H1 (cell line): ENCODE measurements around the gene PSD. TPM values are rescaled to one million over a fixed set of nuclear protein-coding genes. Genes with fewer than 3 reads are reported as not detected.

Experiments
- CTCF ChIA-PET: fragments of 300-600 bp; sonication (Branson Sonifier 250); formaldehyde crosslinking; loops from one replicate; lab custom pipeline; 2021; ENCODE audit not compliant: partially characterized antibody; lab: Charles Lee
- POLR2A ChIA-PET: fragments of 300-600 bp; sonication (Branson Sonifier 250); formaldehyde crosslinking; loops from one replicate; lab custom pipeline; 2021; ENCODE audit warnings: inconsistent platforms; ENCODE audit not compliant: partially characterized antibody; lab: Charles Lee
- DNase-seq, 2 experiments: peaks; one replicate each; pipeline versions ENCODE4 v3.0.0 to v3.0.0-alpha.2; 2010 to 2022; ENCODE audit warnings: low spot score in 2 of 2, low read depth in 1 of 2, mixed read lengths in 1 of 2
- FAIRE-seq: peaks from 2 replicates; lab custom pipeline; 2011; peaks lifted over from hg19 to GRCh38; lab: Jason Lieb, UNC
- H2AFZ ChIP-seq: 2 replicates; pipeline ENCODE4 v1.8.1; 2012; ENCODE audit warnings: low read length, inconsistent platforms
- H2AK5ac ChIP-seq: 2 replicates; pipeline ENCODE4 v1.6.1; 2013; ENCODE audit warnings: low read depth, low read length
- H2BK120ac ChIP-seq: replicated peaks from 2 replicates; pipeline ENCODE3; 2013; ENCODE audit warnings: low read depth, low read length, inconsistent platforms
- H2BK12ac ChIP-seq: 2 replicates; pipeline ENCODE4 v1.6.1; 2013; ENCODE audit warnings: low read depth, low read length
- H2BK15ac ChIP-seq: 2 replicates; pipeline ENCODE4 v1.6.1; 2013; ENCODE audit warnings: low read length
- H2BK20ac ChIP-seq: 2 replicates; pipeline ENCODE4 v1.6.1; 2013; ENCODE audit warnings: low read length
- H2BK5ac ChIP-seq: 2 replicates; pipeline ENCODE4 v1.6.1; 2013; ENCODE audit warnings: low read depth, low read length
- H3K14ac ChIP-seq: 2 replicates; pipeline ENCODE4 v1.6.1; 2013; ENCODE audit warnings: inconsistent platforms; ENCODE audit not compliant: insufficient read length
- H3K18ac ChIP-seq: 2 replicates; pipeline ENCODE4 v1.6.1; 2013; ENCODE audit warnings: low read length; ENCODE audit errors: extremely low read depth
- H3K23ac ChIP-seq: 2 replicates; pipeline ENCODE4 v1.6.1; 2013; ENCODE audit warnings: inconsistent platforms; ENCODE audit not compliant: insufficient read length
- H3K23me2 ChIP-seq: 2 replicates; pipeline ENCODE4 v1.6.1; 2013; ENCODE audit warnings: low read depth, low read length
- H3K27ac ChIP-seq: 2 replicates; pipeline ENCODE4 v1.6.1; 2011; ENCODE audit warnings: low read depth, low read length, inconsistent platforms
- H3K27me3 ChIP-seq, 4 experiments: replicated peaks in 1 of 4; 1 replicate in 1 of 4; 2 replicates in 3 of 4; pipeline versions ENCODE4 v1.6.1 to v1.8.1; 2011 to 2013; ENCODE audit warnings: low read length in 3 of 4, mild to moderate bottlenecking in 3 of 4, inconsistent platforms in 2 of 4, mixed read lengths in 2 of 4, moderate library complexity in 1 of 4; ENCODE audit not compliant: control insufficient read depth in 3 of 4, insufficient read depth in 3 of 4; ENCODE audit errors: extremely low read depth in 1 of 4
- H3K36me3 ChIP-seq, 4 experiments: 2 replicates each; pipeline versions ENCODE4 v1.6.1 to v1.8.1; 2011 to 2013; ENCODE audit warnings: mild to moderate bottlenecking in 4 of 4, low read length in 3 of 4, moderate library complexity in 2 of 4, control low read depth in 1 of 4, inconsistent platforms in 1 of 4; ENCODE audit not compliant: insufficient read depth in 4 of 4, control insufficient read depth in 2 of 4
- H3K4ac ChIP-seq: replicated peaks from 2 replicates; pipeline ENCODE3; 2013; ENCODE audit warnings: low read length, low read depth, mixed read lengths, inconsistent platforms; ENCODE audit not compliant: insufficient read length
- H3K4me1 ChIP-seq, 4 experiments: replicated peaks in 1 of 4; 1 replicate in 1 of 4; 2 replicates in 3 of 4; pipeline versions ENCODE4 v1.6.1 to v1.8.1; 2011 to 2013; ENCODE audit warnings: low read length in 3 of 4, inconsistent platforms in 2 of 4, mixed read lengths in 1 of 4; ENCODE audit not compliant: insufficient read depth in 4 of 4, control insufficient read depth in 3 of 4
- H3K4me2 ChIP-seq, 2 experiments: 2 replicates each; pipeline versions ENCODE4 v1.6.1 to v1.8.1; 2011 to 2013; ENCODE audit warnings: low read depth in 2 of 2, low read length in 2 of 2, control low read depth in 1 of 2, inconsistent platforms in 1 of 2, mild to moderate bottlenecking in 1 of 2; ENCODE audit not compliant: insufficient read depth in 1 of 2
- H3K4me3 ChIP-seq, 4 experiments: fragments of 200-600, 300-600 bp in 1 of 4; sonication (generic), shearing (Covaris generic), sonication (Bioruptor Twin) in 1 of 4; 2 replicates each; pipeline versions ENCODE4 v1.5.1 to v1.8.1; 2011 to 2016; ENCODE audit warnings: low read length in 4 of 4, low read depth in 3 of 4, control low read depth in 2 of 4, inconsistent platforms in 2 of 4, mild to moderate bottlenecking in 2 of 4, mixed read lengths in 1 of 4, moderate library complexity in 1 of 4; ENCODE audit not compliant: insufficient read depth in 2 of 4; ENCODE audit errors: extremely low read depth in 1 of 4
- H3K56ac ChIP-seq: replicated peaks from 2 replicates; pipeline ENCODE3; 2013; ENCODE audit warnings: low read depth, mild to moderate bottlenecking, mixed read lengths, low read length, inconsistent platforms; ENCODE audit not compliant: insufficient read length
- H3K79me1 ChIP-seq: 2 replicates; pipeline ENCODE4 v1.6.1; 2013; ENCODE audit warnings: low read depth, low read length, control low read depth
- H3K79me2 ChIP-seq, 2 experiments: 2 replicates each; pipeline versions ENCODE4 v1.6.1 to v1.8.1; 2012 to 2013; ENCODE audit warnings: low read length in 2 of 2, mild to moderate bottlenecking in 2 of 2, inconsistent platforms in 1 of 2; ENCODE audit not compliant: insufficient read depth in 2 of 2, control insufficient read depth in 1 of 2
- H3K9ac ChIP-seq, 4 experiments: replicated peaks in 1 of 4; 1 replicate in 1 of 4; 2 replicates in 3 of 4; pipeline versions ENCODE4 v1.6.1 to v1.8.1; 2011 to 2013; ENCODE audit warnings: low read depth in 3 of 4, low read length in 3 of 4, control low read depth in 2 of 4, mild to moderate bottlenecking in 2 of 4, moderate library complexity in 2 of 4, inconsistent platforms in 1 of 4; ENCODE audit errors: extremely low read depth in 1 of 4
- H3K9me3 ChIP-seq, 2 experiments: 2 replicates each; pipeline versions ENCODE4 v1.6.1 to v1.8.1; 2012 to 2013; ENCODE audit warnings: mild to moderate bottlenecking in 2 of 2, moderate library complexity in 2 of 2, control low read depth in 1 of 2, inconsistent platforms in 1 of 2, low read depth in 1 of 2, low read length in 1 of 2, mixed read lengths in 1 of 2; ENCODE audit not compliant: insufficient read depth in 2 of 2
- H4K20me1 ChIP-seq, 2 experiments: replicated peaks in 1 of 2; 2 replicates each; pipeline versions ENCODE3 to v1.8.1; 2011 to 2013; ENCODE audit warnings: inconsistent platforms in 2 of 2, low read length in 2 of 2, mild to moderate bottlenecking in 1 of 2; ENCODE audit not compliant: insufficient read depth in 2 of 2, control insufficient read depth in 1 of 2
- H4K5ac ChIP-seq: 2 replicates; pipeline ENCODE4 v1.6.1; 2013; ENCODE audit warnings: low read length, low read depth, mixed read lengths, inconsistent platforms; ENCODE audit not compliant: insufficient read length
- H4K8ac ChIP-seq: 2 replicates; pipeline ENCODE4 v1.8.0; 2013; ENCODE audit warnings: mild to moderate bottlenecking, moderate library complexity, low read length, inconsistent platforms; ENCODE audit not compliant: insufficient read depth; ENCODE audit errors: extremely low read depth
- H4K91ac ChIP-seq: replicated peaks from 2 replicates; pipeline ENCODE3; 2013; ENCODE audit warnings: low read length, mixed read lengths, inconsistent platforms; ENCODE audit not compliant: insufficient read length
- ATF2 ChIP-seq: IDR thresholded peaks from 2 replicates; pipeline ENCODE4 v1.6.1; 2012; ENCODE audit warnings: low read length, inconsistent platforms
- BRCA1 ChIP-seq: IDR thresholded peaks from 2 replicates; pipeline ENCODE4 v1.6.1; 2012; ENCODE audit warnings: low read depth, low read length, improper control_type of control experiment
- CEBPB ChIP-seq: IDR thresholded peaks from 2 replicates; pipeline ENCODE4 v1.6.1; 2012; ENCODE audit warnings: low read depth, low read length
- EGR1 ChIP-seq: IDR thresholded peaks from 2 replicates; pipeline ENCODE4 v1.6.1; 2011; ENCODE audit warnings: low read depth, low read length, borderline replicate concordance
- RXRA ChIP-seq: IDR thresholded peaks from 2 replicates; pipeline ENCODE4 v1.6.1; 2011; ENCODE audit warnings: low read depth, mild to moderate bottlenecking, low read length, moderate library complexity; ENCODE audit not compliant: insufficient read depth
- SP2 ChIP-seq: IDR thresholded peaks from 2 replicates; pipeline ENCODE4 v1.6.1; 2012; ENCODE audit warnings: mild to moderate bottlenecking, low read length, inconsistent platforms
- SP4 ChIP-seq: IDR thresholded peaks from 2 replicates; pipeline ENCODE4 v1.6.1; 2012; ENCODE audit warnings: low read length, inconsistent platforms
- TAF7 ChIP-seq: optimal IDR thresholded peaks from 2 replicates; pipeline ENCODE3; 2011; ENCODE audit warnings: low read depth, mild to moderate bottlenecking, inconsistent platforms, low read length, moderate library complexity, borderline replicate concordance
- TBP ChIP-seq: IDR thresholded peaks from 2 replicates; pipeline ENCODE4 v1.6.1; 2011; ENCODE audit warnings: low read depth, low read length, improper control_type of control experiment
- USF2 ChIP-seq: IDR thresholded peaks from 2 replicates; pipeline ENCODE4 v1.6.1; 2011; ENCODE audit warnings: low read length, improper control_type of control experiment
- WGBS, 2 experiments: shearing (Covaris generic) in 1 of 2; methylation state at CpG; one replicate each; pipeline versions ENCODE4 v1.1.6 to v1.1.7; 2013 to 2015; ENCODE audit warnings: low lambda C conversion rate in 2 of 2, mixed read lengths in 2 of 2, inconsistent platforms in 1 of 2, low coverage in 1 of 2, missing lambda C conversion rate in 1 of 2; ENCODE audit not compliant: insufficient replicate concordance in 2 of 2, insufficient coverage in 1 of 2, insufficient read length in 1 of 2; ENCODE audit errors: extremely low coverage in 1 of 2, missing lambda C conversion rate in 1 of 2; 5-methylcytosine and 5-hydroxymethylcytosine counted together
- polyA plus RNA-seq, 7 experiments: library from polyadenylated mRNA; depleted of rRNA in 3 of 7; stranded (reverse) in 5 of 7; unstranded in 2 of 7; fragments of >200 nt in 5 of 7; fragments of 200-250 nt in 2 of 7; gene quantifications; 1 replicate in 5 of 7; 2 replicates in 1 of 7; 4 replicates in 1 of 7; pipeline versions ENCODE4 v1.2.1 to v1.2.3, GENCODE V29; 2011 to 2013; ENCODE audit warnings: missing spikeins in 2 of 7, mixed read lengths in 2 of 7
- total RNA-seq: library from RNA; stranded (reverse); fragmentation: NEBNext Ultra II Directional; extraction: Animal tissue kit (Norgen Biotek cat#: 25700); gene quantifications from 2 replicates; pipeline ENCODE4 v1.2.1, GENCODE V29; 2021

The PSD gene
- total and polyA plus RNA-seq, 2 of the 8 experiments (the other 6 are each of a cell fraction or from before 2014, with no cell fraction given): 5.4 to 6.0 TPM

- Histone ChIP-seq H2BK5ac (no peak overlapping the region), H3K14ac (no peak overlapping the region), H2AK5ac (no peak overlapping the region), H3K23ac (no peak overlapping the region), H4K8ac (no peak overlapping the region)
- FAIRE-seq: no peak
- CTCF ChIA-PET: interaction anchor here (0.6 to 9.0 kb wide), 9 partner anchors 8 to 193 kb away, joined by 3 to 95 read pairs (median 5); no protein-coding TSS in a partner anchor
- TF ChIP-seq TAF7 (no peak), SP4 (no peak), RXRA (no peak), CEBPB (no peak), USF2 (no peak), SP2 (no peak), ATF2 (no peak), EGR1 (no peak), BRCA1 (no peak), TBP (no peak)
- TF ChIP-seq, all 59 proteins: peak for 0
- Histone ChIP-seq H3K27ac (no peak overlapping the region), H2BK12ac (no peak overlapping the region), H3K9ac (no peak overlapping the region), H2BK15ac (no peak overlapping the region), H3K4ac (no peak overlapping the region), H3K4me1 (peaks cover 0 to 9% (median 4%) of the 10 kb centered on the region in 4 experiments; a peak in 5 of 7 replicates), H2BK20ac (no peak overlapping the region), H3K79me1 (no peaks in the 10 kb centered on the region), H3K18ac (no peak overlapping the region), H4K5ac (no peak overlapping the region), H3K23me2 (peaks cover 6% of the 10 kb centered on the region), H4K91ac (no peak overlapping the region), H3K36me3 (no peaks in the 10 kb centered on the region), H3K9me3 (no peaks in the 10 kb centered on the region), H3K27me3 (peaks cover 0 to 18% (median 14%) of the 10 kb centered on the region in 4 experiments; a peak in 6 of 7 replicates), H2AFZ (no peak overlapping the region), H3K79me2 (no peaks in the 10 kb centered on the region), H4K20me1 (peaks cover 0 to 8% of the 10 kb centered on the region in 2 experiments), H3K56ac (no peak overlapping the region), H2BK120ac (no peak overlapping the region), H3K4me2 (no peak overlapping the region), H3K4me3 (no peak overlapping the region)
- 93% methylated on average over 3 of the region's 3 CpGs; no CpG with 5 or more reads in 1 of the 2 experiments for WGBS, 2 experiments
- DNase-seq: no peak
- POLR2A ChIA-PET: no interaction called here
Observed at GRCh38 chr10:102389894-102390293, 28.7 kb downstream of the PSD start.
